Tibial artery (tissue), 4 donors: Measurements from ENCODE around the gene POU2AF1.

Experiments
- DNase-seq, 2 donors: peaks; one replicate each; pipeline ENCODE4 v3.0.0-alpha.2; 2019
- H3K27ac ChIP-seq, 2 donors: fragments of 200-600 bp; sonication (generic) in 1 of 2; 1 replicate in 1 of 2; 2 replicates in 1 of 2; pipeline ENCODE4 v1.5.1; 2018 to 2019; ENCODE audit warnings: mild to moderate bottlenecking in 1 of 2
- H3K27me3 ChIP-seq, 2 donors: fragments of 200-600 bp; sonication (generic) in 1 of 2; one replicate each; pipeline versions ENCODE4 v1.5.1 to v1.6.0; 2016 to 2019
- H3K36me3 ChIP-seq, 3 donors: fragments of 200-600 bp; sonication (generic) in 2 of 3; one replicate each; pipeline ENCODE4 v1.5.1; 2016 to 2019; ENCODE audit warnings: mild to moderate bottlenecking in 2 of 3
- H3K4me1 ChIP-seq, 4 donors: fragments of 200-600 bp; sonication (generic) in 2 of 4; 1 replicate in 3 of 4; 2 replicates in 1 of 4; pipeline ENCODE4 v1.5.1; 2016 to 2019
- H3K4me3 ChIP-seq, 2 donors: fragments of 200-600 bp; sonication (generic) in 1 of 2; 1 replicate in 1 of 2; 2 replicates in 1 of 2; pipeline ENCODE4 v1.5.1; 2018 to 2019; ENCODE audit warnings: mild to moderate bottlenecking in 2 of 2
- H3K9me3 ChIP-seq, 3 donors: fragments of 200-600 bp; sonication (generic) in 1 of 3; one replicate each; pipeline ENCODE4 v1.5.1; 2016 to 2019
- intact Hi-C: fragments of 100-400 bp; cut with DNase I; formaldehyde crosslinking; loops from one replicate; pipeline ENCODE4 v1.15.0; 2023; ENCODE audit warnings: low total_unique reads
- TF ChIP-seq, protein P1 (sequence below), 2 experiments: fragments of 200-600 bp in 1 of 2; fragments of 450-650 bp in 1 of 2; IDR thresholded peaks; one replicate each; pipeline ENCODE4 v1.5.1; 2017 to 2019; ENCODE audit warnings: antibody characterized with exemption in 2 of 2, mild to moderate bottlenecking in 1 of 2, moderate library complexity in 1 of 2

POU2AF1 gene

GRCh38 chr11:111350811-111351210, 28.3 kb downstream of the POU2AF1 start:
- Histone ChIP-seq H3K4me3 (no peak overlapping the region), H3K27ac (no peak overlapping the region), H3K36me3 (no peaks in the 10 kb centered on the region), H3K9me3 (no peaks in the 10 kb centered on the region), H3K27me3 (no peaks in the 10 kb centered on the region), H3K4me1 (peaks cover 0 to 15% (median 6%) of the 10 kb centered on the region in 4 donors)
- intact Hi-C loops: no loop called here
- TF ChIP-seq, protein P1, sequence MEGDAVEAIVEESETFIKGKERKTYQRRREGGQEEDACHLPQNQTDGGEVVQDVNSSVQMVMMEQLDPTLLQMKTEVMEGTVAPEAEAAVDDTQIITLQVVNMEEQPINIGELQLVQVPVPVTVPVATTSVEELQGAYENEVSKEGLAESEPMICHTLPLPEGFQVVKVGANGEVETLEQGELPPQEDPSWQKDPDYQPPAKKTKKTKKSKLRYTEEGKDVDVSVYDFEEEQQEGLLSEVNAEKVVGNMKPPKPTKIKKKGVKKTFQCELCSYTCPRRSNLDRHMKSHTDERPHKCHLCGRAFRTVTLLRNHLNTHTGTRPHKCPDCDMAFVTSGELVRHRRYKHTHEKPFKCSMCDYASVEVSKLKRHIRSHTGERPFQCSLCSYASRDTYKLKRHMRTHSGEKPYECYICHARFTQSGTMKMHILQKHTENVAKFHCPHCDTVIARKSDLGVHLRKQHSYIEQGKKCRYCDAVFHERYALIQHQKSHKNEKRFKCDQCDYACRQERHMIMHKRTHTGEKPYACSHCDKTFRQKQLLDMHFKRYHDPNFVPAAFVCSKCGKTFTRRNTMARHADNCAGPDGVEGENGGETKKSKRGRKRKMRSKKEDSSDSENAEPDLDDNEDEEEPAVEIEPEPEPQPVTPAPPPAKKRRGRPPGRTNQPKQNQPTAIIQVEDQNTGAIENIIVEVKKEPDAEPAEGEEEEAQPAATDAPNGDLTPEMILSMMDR (IDR thresholded peaks at IDR 0.05): no peak
- DNase-seq: no peak

GRCh38 chr11:111349191-111349695, 29.8 kb downstream of the POU2AF1 start:
- Histone ChIP-seq H3K27me3 (no peaks in the 10 kb centered on the region), H3K36me3 (no peaks in the 10 kb centered on the region), H3K4me3 (no peak overlapping the region), H3K4me1 (peaks cover 0 to 15% (median 6%) of the 10 kb centered on the region in 4 donors), H3K9me3 (no peaks in the 10 kb centered on the region), H3K27ac (no peak overlapping the region)
- intact Hi-C loops: no loop called here
- DNase-seq: no peak
- TF ChIP-seq, protein P1 (IDR thresholded peaks at IDR 0.05): no peak

DNA sequence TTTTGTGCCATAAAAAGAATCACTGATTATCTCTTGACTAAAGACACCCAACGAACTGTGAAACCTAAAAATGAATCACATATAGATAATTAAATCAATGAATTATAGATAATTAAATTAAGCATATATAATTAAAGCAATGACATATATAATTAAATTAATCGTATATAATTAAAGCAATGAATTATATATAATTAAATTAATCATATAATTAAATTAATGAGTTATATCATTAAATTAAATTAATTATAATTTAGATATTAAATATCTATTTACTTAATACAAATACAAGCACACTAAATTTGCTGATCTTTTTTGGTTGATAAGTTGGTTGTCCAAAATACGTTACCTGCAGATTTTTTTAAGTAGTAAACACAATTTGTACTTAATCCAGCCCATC, 30.9 kb downstream of the POU2AF1 start:
- Histone ChIP-seq H3K27me3 (no peaks in the 10 kb centered on the region), H3K36me3 (no peaks in the 10 kb centered on the region), H3K9me3 (no peaks in the 10 kb centered on the region), H3K4me1 (peaks cover 0 to 15% (median 3%) of the 10 kb centered on the region in 4 donors), H3K27ac (no peak overlapping the region), H3K4me3 (no peak overlapping the region)
- intact Hi-C loops: no loop called here
- DNase-seq: no peak
- TF ChIP-seq, protein P1 (IDR thresholded peaks at IDR 0.05): no peak

DNA sequence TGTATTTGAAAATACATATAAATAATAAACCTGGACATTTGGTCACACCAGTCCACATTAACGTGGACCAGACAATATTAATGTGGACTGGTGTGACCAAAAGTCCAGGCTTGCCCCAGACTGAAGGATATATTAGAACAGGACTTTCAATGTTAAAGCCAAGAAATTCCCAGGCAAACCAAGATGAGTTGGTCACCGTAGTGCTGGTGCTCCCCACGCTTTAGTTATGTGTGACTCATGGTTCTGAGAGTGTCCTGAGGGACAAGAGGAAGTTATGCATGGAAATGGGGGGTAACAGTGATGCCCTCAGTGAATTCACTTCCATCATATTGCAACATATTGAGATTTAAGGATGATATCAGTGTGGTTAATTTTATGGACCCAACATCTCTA, 31.4 kb downstream of the POU2AF1 start:
- Histone ChIP-seq H3K4me3 (no peak overlapping the region), H3K27me3 (no peaks in the 10 kb centered on the region), H3K36me3 (no peaks in the 10 kb centered on the region), H3K4me1 (peaks cover 0 to 15% (median 2%) of the 10 kb centered on the region in 4 donors), H3K27ac (no peak overlapping the region), H3K9me3 (no peaks in the 10 kb centered on the region)
- no peak for DNase-seq
- TF ChIP-seq, protein P1 (IDR thresholded peaks at IDR 0.05): no peak
- intact Hi-C loops: no loop called here

DNA sequence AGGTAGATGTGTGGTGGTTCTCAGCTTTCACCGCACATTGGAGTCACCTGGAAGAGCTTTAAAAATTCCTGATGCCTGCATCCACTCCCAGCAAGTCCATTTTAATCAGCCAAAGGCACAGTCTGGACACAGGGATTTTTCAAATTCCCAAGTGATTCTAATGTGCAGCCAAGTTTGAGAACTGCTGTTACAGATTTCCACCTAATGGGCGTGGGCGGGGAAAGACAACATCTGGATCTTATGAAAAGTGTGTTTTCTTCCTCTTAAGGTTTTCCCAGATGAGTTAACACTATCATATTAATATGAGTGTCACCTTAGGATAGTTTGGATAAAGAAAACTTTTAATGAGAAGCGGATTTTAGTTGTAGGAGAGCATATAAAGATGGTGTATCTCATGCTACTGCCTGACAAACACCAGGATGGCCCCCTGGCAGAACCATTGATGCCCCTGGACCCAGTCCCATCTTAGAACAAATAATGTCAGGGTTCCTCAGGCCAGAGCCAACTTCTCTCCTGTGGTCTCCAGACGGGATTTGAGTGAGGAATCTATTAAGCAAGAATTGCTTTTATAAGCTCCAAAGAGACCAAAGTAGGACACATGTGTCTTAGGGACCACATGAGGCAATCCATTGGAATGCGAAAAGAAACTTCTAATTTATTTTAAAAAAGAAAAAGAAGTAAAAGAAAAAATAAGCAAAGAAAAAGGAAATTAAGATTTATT, 31.9 kb downstream of the POU2AF1 start:
- no peaks in the 10 kb centered on the region for H3K27me3 ChIP-seq
- no peak overlapping the region for H3K27ac ChIP-seq
- DNase-seq: no peak
- H3K4me3 ChIP-seq: no peak overlapping the region
- H3K36me3 ChIP-seq: no peaks in the 10 kb centered on the region
- intact Hi-C loops: no loop called here
- H3K9me3 ChIP-seq: no peaks in the 10 kb centered on the region
- H3K4me1 ChIP-seq: peaks cover 0 to 15% (median 2%) of the 10 kb centered on the region in 4 donors
- TF ChIP-seq, protein P1 (IDR thresholded peaks at IDR 0.05): no peak
